H9 (cell line): ENCODE results near the gene PIGW. TPM values are rescaled to one million over a fixed set of nuclear protein-coding genes. Genes with fewer than 3 reads are reported as not detected.
A peak's percentile ranks its signal among the peaks of the same experiment; 100 is the strongest.

Experiments used
- DNase-seq: peaks from one replicate; pipeline ENCODE4 v3.0.0-alpha.2; 2017
- H2AFZ ChIP-seq: one replicate; pipeline ENCODE4 v1.6.1; 2013; ENCODE audit warnings: mild to moderate bottlenecking, low read length, control low read depth, moderate library complexity
- H2AK5ac ChIP-seq: 2 replicates; pipeline ENCODE4 v1.6.1; 2013; ENCODE audit warnings: low read length, control low read depth, mixed read lengths; ENCODE audit not compliant: insufficient read length
- H2BK120ac ChIP-seq: one replicate; pipeline ENCODE4 v1.6.1; 2013; ENCODE audit warnings: low read depth, mild to moderate bottlenecking, low read length, control low read depth, inconsistent platforms; ENCODE audit not compliant: poor library complexity, severe bottlenecking
- H2BK12ac ChIP-seq: 2 replicates; pipeline ENCODE4 v1.6.1; 2013; ENCODE audit warnings: low read length, control low read depth, mixed read lengths, low read depth; ENCODE audit not compliant: insufficient read length
- H2BK15ac ChIP-seq: 2 replicates; pipeline ENCODE4 v1.6.1; 2013; ENCODE audit warnings: low read depth, low read length, control low read depth
- H2BK20ac ChIP-seq: one replicate; pipeline ENCODE4 v1.6.1; 2013; ENCODE audit warnings: low read depth, mild to moderate bottlenecking, low read length, control low read depth, inconsistent platforms; ENCODE audit not compliant: poor library complexity, severe bottlenecking
- H2BK5ac ChIP-seq: 2 replicates; pipeline ENCODE4 v1.6.1; 2013; ENCODE audit warnings: low read length, control low read depth, mixed read lengths; ENCODE audit not compliant: insufficient read length
- H3K14ac ChIP-seq: 2 replicates; pipeline ENCODE4 v1.6.1; 2013; ENCODE audit warnings: low read length, control low read depth; ENCODE audit not compliant: insufficient read depth
- H3K18ac ChIP-seq: 2 replicates; pipeline ENCODE4 v1.6.1; 2013; ENCODE audit warnings: low read depth, mild to moderate bottlenecking, mixed read lengths, low read length, control low read depth; ENCODE audit not compliant: insufficient read length
- H3K23ac ChIP-seq: 2 replicates; pipeline ENCODE4 v1.6.1; 2013; ENCODE audit warnings: low read length, control low read depth, mixed read lengths, low read depth; ENCODE audit not compliant: insufficient read length
- H3K23me2 ChIP-seq: 2 replicates; pipeline ENCODE4 v1.6.1; 2013; ENCODE audit warnings: low read depth, mild to moderate bottlenecking, mixed read lengths, low read length, control low read depth; ENCODE audit not compliant: insufficient read length, poor library complexity, severe bottlenecking
- H3K27ac ChIP-seq: 2 replicates; pipeline ENCODE4 v1.5.1; 2013; ENCODE audit warnings: low read length, control low read depth, mixed read lengths, low read depth; ENCODE audit not compliant: insufficient read length
- H3K27me3 ChIP-seq: 2 replicates; pipeline ENCODE4 v1.6.1; 2013; ENCODE audit warnings: low read length, control low read depth, inconsistent platforms; ENCODE audit not compliant: insufficient read depth
- H3K4ac ChIP-seq: 2 replicates; pipeline ENCODE4 v1.6.1; 2013; ENCODE audit warnings: low read depth, mild to moderate bottlenecking, control low read depth, inconsistent platforms, low read length, moderate library complexity
- H3K4me1 ChIP-seq: 2 replicates; pipeline ENCODE4 v1.6.1; 2013; ENCODE audit warnings: low read length, control low read depth, inconsistent platforms; ENCODE audit not compliant: insufficient read depth
- H3K4me2 ChIP-seq: 2 replicates; pipeline ENCODE4 v1.6.1; 2013; ENCODE audit warnings: low read length, control low read depth, mixed read lengths; ENCODE audit not compliant: insufficient read length, insufficient read depth
- H3K56ac ChIP-seq: 2 replicates; pipeline ENCODE4 v1.6.1; 2013; ENCODE audit warnings: low read depth, mild to moderate bottlenecking, mixed read lengths, low read length, control low read depth; ENCODE audit not compliant: insufficient read length
- H3K79me1 ChIP-seq: 2 replicates; pipeline ENCODE4 v1.6.1; 2013; ENCODE audit warnings: low read depth, mild to moderate bottlenecking, moderate library complexity, low read length, control low read depth, inconsistent platforms; ENCODE audit not compliant: insufficient read depth, poor library complexity, severe bottlenecking
- H3K79me2 ChIP-seq: 2 replicates; pipeline ENCODE4 v1.6.1; 2013; ENCODE audit warnings: low read length, control low read depth, inconsistent platforms; ENCODE audit not compliant: insufficient read depth
- H3K9ac ChIP-seq: 2 replicates; pipeline ENCODE4 v1.6.1; 2013; ENCODE audit warnings: low read length, control low read depth, mixed read lengths; ENCODE audit not compliant: insufficient read length; ENCODE audit errors: extremely low read depth
- H3K9me3 ChIP-seq: one replicate; pipeline ENCODE4 v1.6.1; 2013; ENCODE audit warnings: low read depth, low read length, inconsistent platforms; ENCODE audit not compliant: control insufficient read depth
- H3T11ph ChIP-seq: one replicate; pipeline ENCODE4 v1.6.1; 2013; ENCODE audit warnings: mild to moderate bottlenecking, low read length, control low read depth, inconsistent platforms
- H4K20me1 ChIP-seq: one replicate; pipeline ENCODE4 v1.6.1; 2013; ENCODE audit not compliant: control insufficient read depth, insufficient read length, insufficient read depth
- H4K5ac ChIP-seq: 2 replicates; pipeline ENCODE4 v1.6.1; 2013; ENCODE audit warnings: low read depth, mild to moderate bottlenecking, mixed read lengths, low read length, control low read depth; ENCODE audit not compliant: insufficient read length
- H4K8ac ChIP-seq: replicated peaks from 2 replicates; pipeline ENCODE4 v1.6.1; 2013; ENCODE audit warnings: low read length, control low read depth, mixed read lengths, low read depth; ENCODE audit not compliant: insufficient read length
- H4K91ac ChIP-seq: 2 replicates; pipeline ENCODE4 v1.6.1; 2013; ENCODE audit warnings: low read depth, mild to moderate bottlenecking, moderate library complexity, mixed read lengths, low read length, control low read depth; ENCODE audit not compliant: insufficient read length
- H3K27ac Mint-ChIP-seq, 3 experiments: 2 replicates in 2 of 3; 3 replicates in 1 of 3; pipeline ENCODE4 v1.8.0; 2020 to 2021; ENCODE audit warnings: mixed read lengths in 3 of 3, mild to moderate bottlenecking in 1 of 3, moderate library complexity in 1 of 3
- H3K27me3 Mint-ChIP-seq: 2 replicates; pipeline ENCODE4 v1.8.0; 2021; ENCODE audit warnings: low read depth, mild to moderate bottlenecking, moderate library complexity, mixed read lengths
- H3K36me3 Mint-ChIP-seq, 3 experiments: 2 replicates in 2 of 3; 3 replicates in 1 of 3; pipeline ENCODE4 v1.8.0; 2020 to 2021; ENCODE audit warnings: low read depth in 3 of 3, mixed read lengths in 3 of 3; ENCODE audit not compliant: insufficient read depth in 1 of 3
- H3K4me1 Mint-ChIP-seq, 2 experiments: 2 replicates each; pipeline ENCODE4 v1.8.0; 2020; ENCODE audit warnings: mixed read lengths in 2 of 2
- H3K4me3 Mint-ChIP-seq, 2 experiments: 2 replicates in 1 of 2; 3 replicates in 1 of 2; pipeline ENCODE4 v1.8.0; 2020 to 2021; ENCODE audit warnings: mild to moderate bottlenecking in 2 of 2, mixed read lengths in 2 of 2, moderate library complexity in 1 of 2
- H3K9me3 Mint-ChIP-seq, 2 experiments: 2 replicates in 1 of 2; 3 replicates in 1 of 2; pipeline ENCODE4 v1.8.0; 2020; ENCODE audit warnings: mild to moderate bottlenecking in 2 of 2, mixed read lengths in 2 of 2, moderate library complexity in 1 of 2
- CTCF ChIP-seq: fragments of 200-600 bp; sonication (generic); conservative IDR thresholded peaks from 3 replicates; pipeline ENCODE4 v1.8.0; 2021; ENCODE audit warnings: antibody characterized with exemption, mild to moderate bottlenecking
- WGBS: extraction: QIAGEN DNeasy Blood & Tissue Kit; methylation state at CpG from one replicate; pipeline ENCODE4 v1.1.7; 2013; ENCODE audit warnings: missing lambda C conversion rate, low lambda C conversion rate, mixed read lengths; ENCODE audit not compliant: insufficient read length; ENCODE audit errors: extremely low coverage; 5-methylcytosine and 5-hydroxymethylcytosine counted together
- total RNA-seq: library from RNA; stranded (reverse); gene quantifications from 2 replicates; pipeline ENCODE4 v1.2.1, GENCODE V29; 2021

The PIGW gene
- total RNA-seq, 1 experiment from 2014 or later = 26.2 TPM

- Histone ChIP-seq H3K23ac (no peak overlapping the region), H2BK12ac (no peak overlapping the region), H3K79me1 (no peaks in the 10 kb centered on the region), H4K20me1 (no peaks in the 10 kb centered on the region), H3K27me3 (no peaks in the 10 kb centered on the region), H3K56ac (peak overlapping the region; percentile 11), H3T11ph (no peak overlapping the region), H3K14ac (no peak overlapping the region), H4K8ac (no peak overlapping the region), H2BK15ac (no peak overlapping the region), H2BK120ac (no peak overlapping the region), H2BK5ac (no peak overlapping the region), H4K5ac (no peak overlapping the region), H2AFZ (no peak overlapping the region), H2AK5ac (no peak overlapping the region), H4K91ac (no peak overlapping the region), H3K4ac (no peak overlapping the region), H3K4me2 (no peak overlapping the region), H3K27ac (no peak overlapping the region), H3K9ac (no peak overlapping the region), H3K18ac (no peak overlapping the region), H3K79me2 (no peaks in the 10 kb centered on the region), H2BK20ac (no peak overlapping the region), H3K4me1 (no peaks in the 10 kb centered on the region), H3K9me3 (no peaks in the 10 kb centered on the region), H3K23me2 (no peaks in the 10 kb centered on the region)
- Mint-ChIP-seq H3K27me3 (no peaks in the 10 kb centered on the region), H3K36me3 (peaks cover 24 to 73% (median 60%) of the 10 kb centered on the region in 3 experiments), H3K9me3 (no peaks in the 10 kb centered on the region), H3K4me3 (no peak overlapping the region), H3K27ac (0 out of 7 replicates have a peak overlapping the region, but pooled peaks of 1 of the 3 experiments have one; percentile 8), H3K4me1 (no peaks in the 10 kb centered on the region)
- no CpG with 5 or more reads among the region's 4 CpGs for WGBS
- no peak for DNase-seq
- TF ChIP-seq CTCF = no peak
Observed at GRCh38 chr17:36566081-36566480, 31.3 kb downstream of the PIGW start.
